Muscle of leg (tissue), 16 donors: ENCODE results near the gene ASF1A. TPM values are rescaled to one million over a fixed set of nuclear protein-coding genes. Genes with fewer than 3 reads are reported as not detected.

Experiments used
- DNase-seq: peaks from one replicate; pipeline ENCODE4 v3.0.0; 2013
- H3K27ac ChIP-seq: one replicate; pipeline ENCODE4 v1.5.1; 2013; ENCODE audit warnings: mild to moderate bottlenecking, low read length, control low read depth
- H3K27me3 ChIP-seq: one replicate; pipeline ENCODE4 v1.6.1; 2013; ENCODE audit warnings: low read length; ENCODE audit not compliant: control insufficient read depth, insufficient read depth
- H3K36me3 ChIP-seq: one replicate; pipeline ENCODE4 v1.6.1; 2013; ENCODE audit warnings: low read length; ENCODE audit not compliant: control insufficient read depth, insufficient read depth
- H3K4me1 ChIP-seq: one replicate; pipeline ENCODE4 v1.6.1; 2013; ENCODE audit warnings: low read length; ENCODE audit not compliant: control insufficient read depth, insufficient read depth
- H3K4me3 ChIP-seq: one replicate; pipeline ENCODE4 v1.5.1; 2013; ENCODE audit warnings: low read length, control low read depth
- H3K9me3 ChIP-seq: replicated peaks from 2 replicates; pipeline ENCODE4 v1.6.1; 2013; ENCODE audit warnings: low read depth, low read length; ENCODE audit not compliant: control insufficient read depth
- WGBS: methylation state at CpG from one replicate; pipeline ENCODE4 v1.1.5; 2013; ENCODE audit warnings: missing lambda C conversion rate; ENCODE audit not compliant: insufficient coverage; 5-methylcytosine and 5-hydroxymethylcytosine counted together
- long read RNA-seq, 11 donors: transcript quantifications; one replicate each; lab custom pipeline, GENCODE V29; 2026
- polyA plus RNA-seq, 8 donors: library from polyadenylated mRNA; unstranded; fragments of 120-200 nt; gene quantifications; one replicate each; pipeline versions ENCODE4 v1.2.1 to v1.2.3, GENCODE V29; 2013; ENCODE audit warnings: inconsistent platforms in 1 of 8, low replicate concordance in 1 of 8; ENCODE audit not compliant: insufficient read length in 8 of 8, insufficient read depth in 1 of 8
- total RNA-seq: library from RNA; stranded (reverse); fragments of 120-200 nt; gene quantifications from one replicate; pipeline ENCODE4 v1.2.4, GENCODE V29; 2013

Gene ASF1A
- total RNA-seq, result 18.9 TPM
- 10 to 100 TPM; 14.3 to 20.2 (median 16.7) TPM for polyA plus RNA-seq
- long read RNA-seq, donor 1, partial matches to known transcripts, result 0 of 2 reads
- long read RNA-seq, donor 1, other reads (novel, unspliced or antisense), result 0 of 2 reads
- long read RNA-seq, donor 2, result 0 reads
- long read RNA-seq, donor 3, transcript ASF1A-201 (4 exons, 2,362 nt), result major isoform, 11 of 11 reads
- long read RNA-seq, donor 3, partial matches to known transcripts, result 0 of 11 reads
- long read RNA-seq, donor 3, other reads (novel, unspliced or antisense), result 0 of 11 reads
- long read RNA-seq, donor 4, transcript ASF1A-201 (4 exons, 2,362 nt), result major isoform, 6 of 6 reads
- long read RNA-seq, donor 4, partial matches to known transcripts, result 0 of 6 reads
- long read RNA-seq, donor 4, other reads (novel, unspliced or antisense), result 0 of 6 reads
- long read RNA-seq, donor 5, transcript ASF1A-201 (4 exons, 2,362 nt), result major isoform, 19 of 19 reads
- long read RNA-seq, donor 5, partial matches to known transcripts, result 0 of 19 reads
- long read RNA-seq, donor 5, other reads (novel, unspliced or antisense), result 0 of 19 reads
- long read RNA-seq, donor 6, transcript ASF1A-201 (4 exons, 2,362 nt), result major isoform, 27 of 37 reads
- long read RNA-seq, donor 6, partial matches to known transcripts, result 9 of 37 reads
- long read RNA-seq, donor 6, other reads (novel, unspliced or antisense), result 0 of 37 reads
- long read RNA-seq, donor 7, transcript ASF1A-201 (4 exons, 2,362 nt), result major isoform, 17 of 18 reads
- long read RNA-seq, donor 7, partial matches to known transcripts, result 0 of 18 reads
- long read RNA-seq, donor 7, other reads (novel, unspliced or antisense), result 0 of 18 reads
- long read RNA-seq, donor 8, transcript ASF1A-201 (4 exons, 2,362 nt), result major isoform, 8 of 8 reads
- long read RNA-seq, donor 8, partial matches to known transcripts, result 0 of 8 reads
- long read RNA-seq, donor 8, other reads (novel, unspliced or antisense), result 0 of 8 reads
- long read RNA-seq, donor 9, transcript ASF1A-201 (4 exons, 2,362 nt), result major isoform, 11 of 11 reads
- long read RNA-seq, donor 9, partial matches to known transcripts, result 0 of 11 reads
- long read RNA-seq, donor 9, other reads (novel, unspliced or antisense), result 0 of 11 reads
- long read RNA-seq, donor 10, transcript ASF1A-201 (4 exons, 2,362 nt), result major isoform, 24 of 30 reads
- long read RNA-seq, donor 10, partial matches to known transcripts, result 0 of 30 reads
- long read RNA-seq, donor 10, other reads (novel, unspliced or antisense), result 6 of 30 reads
- long read RNA-seq, donor 11, transcript ASF1A-201 (4 exons, 2,362 nt), result major isoform, 11 of 11 reads
- long read RNA-seq, donor 11, partial matches to known transcripts, result 0 of 11 reads
- long read RNA-seq, donor 11, other reads (novel, unspliced or antisense), result 0 of 11 reads

DNA sequence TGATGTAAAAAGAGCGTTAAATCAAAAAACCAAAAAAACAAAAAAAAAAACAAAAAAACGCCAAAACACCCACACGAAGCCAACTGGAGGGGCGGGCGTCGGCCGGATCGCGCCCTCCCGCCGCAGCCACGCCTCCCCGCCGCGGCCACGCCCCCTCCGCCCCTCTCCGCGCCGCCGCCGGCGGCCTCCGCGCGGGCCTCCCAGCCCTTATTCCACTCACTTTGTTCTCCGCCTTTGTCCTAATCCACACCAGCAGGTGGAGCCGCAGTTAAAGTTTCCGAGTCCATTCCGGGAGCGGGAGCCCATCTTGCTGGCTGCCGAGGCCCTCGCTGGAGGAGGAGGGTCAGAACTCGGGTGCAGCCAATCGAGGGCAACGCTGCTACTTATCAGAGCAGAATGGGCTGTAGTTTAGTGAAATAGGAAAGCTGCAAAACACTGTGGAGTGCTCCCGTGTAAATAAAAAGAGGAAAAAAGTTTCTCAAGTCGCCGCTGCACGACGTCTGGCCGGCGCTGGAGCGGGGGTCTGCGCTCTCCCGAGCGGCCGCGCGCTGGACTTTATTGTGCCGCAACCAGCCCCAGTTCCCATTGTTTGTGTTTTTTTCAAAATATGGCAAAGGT is at the start of gene ASF1A:
Gene ASF1A (plus strand): TSS at position 346 of the 618 bp plus-strand sequence. CDS start 262 bp downstream, at position 608.
- peak within 1 kb of the TSS; percentile 63 for H3K4me3 ChIP-seq
- no peaks in the 10 kb centered on the region for H3K36me3 ChIP-seq
- H3K27me3 ChIP-seq, result no peaks in the 10 kb centered on the region
- peak within 1 kb of the TSS; percentile 98 for H3K27ac ChIP-seq
- DNase-seq, result peak; percentile 100
- H3K4me1 ChIP-seq, result no peaks in the 10 kb centered on the region
- under 1% methylated on average over 39 of the region's 51 CpGs for WGBS
- H3K9me3 ChIP-seq, result no peaks in the 10 kb centered on the region

DNA sequence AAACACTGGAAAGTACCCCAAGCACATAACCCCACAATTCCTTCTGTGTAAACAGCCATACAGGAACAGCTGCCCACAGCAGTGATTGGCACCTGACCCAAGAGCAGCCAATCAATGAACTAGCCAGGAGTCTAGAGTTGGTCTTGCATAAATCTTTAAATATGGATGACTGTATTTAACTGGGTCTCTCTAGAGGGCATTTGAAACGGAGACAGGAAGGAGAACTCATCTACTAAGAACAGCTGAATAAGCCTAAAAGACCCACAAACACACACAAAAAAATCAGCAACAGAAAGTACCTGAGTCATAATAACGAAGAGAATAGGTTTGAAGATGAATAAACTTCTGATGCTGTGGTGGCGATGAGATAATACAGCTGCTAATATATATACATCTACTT is 49.0 kb upstream of the ASF1A start:
- Histone ChIP-seq H3K36me3 (no peaks in the 10 kb centered on the region), H3K9me3 (peaks cover 4% of the 10 kb centered on the region), H3K27me3 (no peaks in the 10 kb centered on the region), H3K4me1 (no peaks in the 10 kb centered on the region), H3K27ac (no peak overlapping the region), H3K4me3 (no peak overlapping the region)
- DNase-seq, result no peak
- WGBS, result no CpG with 5 or more reads among the region's 3 CpGs

GRCh38 chr6:118853408-118853807 is 40.5 kb upstream of the ASF1A start:
- no peak overlapping the region for H3K4me3 ChIP-seq
- H3K27me3 ChIP-seq, result no peaks in the 10 kb centered on the region
- DNase-seq, result no peak
- H3K36me3 ChIP-seq, result peaks cover 2% of the 10 kb centered on the region
- no peak overlapping the region for H3K27ac ChIP-seq
- WGBS, result 100% methylated on average over 2 of the region's 5 CpGs
- H3K4me1 ChIP-seq, result no peaks in the 10 kb centered on the region
- H3K9me3 ChIP-seq, result no peaks in the 10 kb centered on the region

- H3K4me3 ChIP-seq, result no peak overlapping the region
- DNase-seq, result no peak
- peaks cover 2% of the 10 kb centered on the region for H3K36me3 ChIP-seq
- 100% methylated on average over 1 of the region's 4 CpGs for WGBS
- no peak overlapping the region for H3K27ac ChIP-seq
- H3K9me3 ChIP-seq, result peaks cover 5% of the 10 kb centered on the region
- H3K4me1 ChIP-seq, result no peaks in the 10 kb centered on the region
- H3K27me3 ChIP-seq, result no peaks in the 10 kb centered on the region
Measured at GRCh38 chr6:118856301-118856700, 37.7 kb upstream of the ASF1A start.

DNA sequence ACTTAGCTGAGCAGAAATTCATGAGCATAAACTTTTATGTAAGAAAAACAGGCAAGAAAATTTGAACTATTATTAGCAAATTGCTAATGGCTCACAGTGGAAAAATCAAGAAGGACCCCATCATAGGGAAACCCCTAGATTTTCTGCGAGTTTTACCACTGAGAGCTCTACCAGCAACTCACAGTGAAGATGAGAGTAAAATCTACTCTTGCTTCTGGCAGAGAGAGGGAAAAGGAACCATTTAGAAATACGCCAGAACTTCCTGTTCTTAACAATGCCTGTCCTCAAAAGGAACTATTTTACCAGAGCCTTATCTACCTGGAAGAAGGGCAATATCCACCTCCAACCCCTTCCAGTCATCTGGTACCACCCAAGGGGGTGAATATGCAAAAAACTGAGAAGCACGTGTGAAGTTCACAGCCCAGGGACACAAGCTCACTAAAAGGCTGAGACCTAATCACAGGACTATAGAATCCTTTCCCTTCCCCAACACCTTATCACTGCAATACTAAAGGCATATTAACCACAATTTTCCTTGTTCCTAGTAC is 34.4 kb upstream of the ASF1A start:
- no peak overlapping the region for H3K27ac ChIP-seq
- 100% methylated on average over 1 of the region's 3 CpGs for WGBS
- H3K4me1 ChIP-seq, result no peaks in the 10 kb centered on the region
- H3K27me3 ChIP-seq, result no peaks in the 10 kb centered on the region
- peaks cover 10% of the 10 kb centered on the region for H3K9me3 ChIP-seq
- no peak overlapping the region for H3K4me3 ChIP-seq
- DNase-seq, result no peak
- peaks cover 2% of the 10 kb centered on the region for H3K36me3 ChIP-seq

DNA sequence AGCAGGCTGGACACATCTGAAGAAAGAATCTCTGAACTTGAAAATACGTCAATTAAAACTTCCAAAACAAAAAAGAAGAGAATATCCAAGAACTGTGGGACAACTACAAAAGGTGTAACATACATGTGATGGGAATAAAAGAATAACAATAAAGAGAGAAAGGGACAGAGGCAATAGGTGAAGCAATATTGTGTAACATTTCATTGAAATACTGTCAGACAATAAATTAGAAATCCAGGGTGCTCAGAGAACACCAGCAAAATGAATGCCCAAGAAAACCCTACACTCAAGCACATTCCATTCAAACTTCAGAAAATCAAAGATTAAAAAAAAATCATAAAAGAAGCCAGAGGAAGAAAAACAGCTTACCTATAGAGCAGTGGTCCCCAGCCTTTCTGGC is 33.6 kb upstream of the ASF1A start:
- no peak overlapping the region for H3K4me3 ChIP-seq
- no peak for DNase-seq
- no peaks in the 10 kb centered on the region for H3K27me3 ChIP-seq
- WGBS, result no CpG with 5 or more reads among the region's 1 CpG
- H3K9me3 ChIP-seq, result peaks cover 10% of the 10 kb centered on the region
- H3K27ac ChIP-seq, result no peak overlapping the region
- peaks cover 2% of the 10 kb centered on the region for H3K36me3 ChIP-seq
- no peaks in the 10 kb centered on the region for H3K4me1 ChIP-seq

- DNase-seq, result no peak
- Histone ChIP-seq H3K36me3 (no peaks in the 10 kb centered on the region), H3K9me3 (peaks cover 10% of the 10 kb centered on the region), H3K4me1 (no peaks in the 10 kb centered on the region), H3K27me3 (no peaks in the 10 kb centered on the region), H3K27ac (no peak overlapping the region), H3K4me3 (no peak overlapping the region)
- 93% methylated on average over 9 of the region's 10 CpGs for WGBS
Measured at GRCh38 chr6:118860880-118861279, 33.1 kb upstream of the ASF1A start.

DNA sequence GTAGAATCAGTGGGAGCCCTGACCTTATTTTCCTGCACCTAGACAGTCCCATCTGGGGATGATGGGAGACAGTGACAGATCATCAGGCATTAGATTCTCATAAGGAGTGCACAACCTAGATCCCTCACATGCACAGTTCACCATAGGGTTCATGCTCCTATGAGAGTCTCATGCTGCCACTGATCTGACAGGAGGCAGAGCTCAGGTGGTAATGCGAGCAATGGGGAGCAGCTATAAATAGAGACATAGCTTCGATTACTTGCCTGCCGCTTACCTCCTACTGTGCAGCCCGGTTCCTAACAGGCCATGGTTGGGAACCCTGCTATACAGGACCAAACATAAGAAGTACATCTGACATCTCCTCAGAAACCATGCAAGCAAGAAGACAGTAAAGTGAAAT is 31.5 kb upstream of the ASF1A start:
- Histone ChIP-seq H3K27ac (no peak overlapping the region), H3K4me3 (no peak overlapping the region), H3K36me3 (no peaks in the 10 kb centered on the region), H3K4me1 (no peaks in the 10 kb centered on the region), H3K9me3 (peaks cover 20% of the 10 kb centered on the region), H3K27me3 (no peaks in the 10 kb centered on the region)
- no peak for DNase-seq
- 94% methylated on average over 3 of the region's 4 CpGs for WGBS
